Lower leg skin (tissue), 3 donors: Measurements from ENCODE around the gene EPHA4.

Experiments
- POLR2A ChIP-seq, 2 donors: fragments of 450-650 bp; IDR thresholded peaks; one replicate each; pipeline ENCODE4 v1.6.1; 2016 to 2017; ENCODE audit warnings: antibody characterized with exemption in 2 of 2, mild to moderate bottlenecking in 1 of 2, moderate library complexity in 1 of 2
- TF ChIP-seq, protein P1 (sequence below), 3 donors: fragments of 450-650 bp; IDR thresholded peaks; one replicate each; pipeline ENCODE4 v1.5.1; 2016; ENCODE audit warnings: antibody characterized with exemption in 3 of 3, mild to moderate bottlenecking in 3 of 3, moderate library complexity in 2 of 3

DNA sequence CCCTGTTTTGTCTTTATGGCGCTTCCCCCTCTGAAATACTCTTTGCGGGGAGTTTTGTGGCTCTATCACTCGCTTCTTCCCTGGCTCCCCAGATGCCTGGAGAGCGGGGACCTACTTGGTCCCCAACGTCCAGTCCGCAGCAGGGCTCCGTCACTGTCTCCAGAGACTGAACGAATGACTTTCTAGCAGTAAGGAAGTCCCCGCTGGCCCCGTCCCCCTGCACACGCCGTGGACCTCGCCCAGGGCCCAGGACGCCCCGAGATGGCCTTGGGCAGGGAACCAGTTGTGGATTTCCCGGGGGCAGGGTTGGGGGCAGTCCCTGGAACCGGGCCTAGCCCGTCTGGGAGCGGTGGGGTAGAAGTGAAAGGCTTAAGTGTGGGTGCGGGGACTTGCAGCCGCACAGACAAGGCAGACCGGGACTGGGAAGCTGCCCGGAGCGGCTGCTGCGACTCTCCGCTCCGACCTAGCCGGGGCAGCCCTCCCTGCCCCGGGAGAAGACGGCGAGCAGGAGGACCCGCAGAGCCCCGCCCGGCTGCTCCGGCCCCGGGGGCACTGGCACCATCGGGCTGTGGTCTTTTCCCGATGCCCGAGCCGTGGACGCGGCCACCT, 821 bp upstream of the EPHA4 start:
- TF ChIP-seq, protein P1, sequence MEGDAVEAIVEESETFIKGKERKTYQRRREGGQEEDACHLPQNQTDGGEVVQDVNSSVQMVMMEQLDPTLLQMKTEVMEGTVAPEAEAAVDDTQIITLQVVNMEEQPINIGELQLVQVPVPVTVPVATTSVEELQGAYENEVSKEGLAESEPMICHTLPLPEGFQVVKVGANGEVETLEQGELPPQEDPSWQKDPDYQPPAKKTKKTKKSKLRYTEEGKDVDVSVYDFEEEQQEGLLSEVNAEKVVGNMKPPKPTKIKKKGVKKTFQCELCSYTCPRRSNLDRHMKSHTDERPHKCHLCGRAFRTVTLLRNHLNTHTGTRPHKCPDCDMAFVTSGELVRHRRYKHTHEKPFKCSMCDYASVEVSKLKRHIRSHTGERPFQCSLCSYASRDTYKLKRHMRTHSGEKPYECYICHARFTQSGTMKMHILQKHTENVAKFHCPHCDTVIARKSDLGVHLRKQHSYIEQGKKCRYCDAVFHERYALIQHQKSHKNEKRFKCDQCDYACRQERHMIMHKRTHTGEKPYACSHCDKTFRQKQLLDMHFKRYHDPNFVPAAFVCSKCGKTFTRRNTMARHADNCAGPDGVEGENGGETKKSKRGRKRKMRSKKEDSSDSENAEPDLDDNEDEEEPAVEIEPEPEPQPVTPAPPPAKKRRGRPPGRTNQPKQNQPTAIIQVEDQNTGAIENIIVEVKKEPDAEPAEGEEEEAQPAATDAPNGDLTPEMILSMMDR (IDR thresholded peaks at IDR 0.05) = no peak
- no peak for TF ChIP-seq POLR2A (IDR thresholded peaks at IDR 0.05)
